A549 treated with AZD9567 at 1 μM for 4 hours (cell line): ENCODE data around the gene RASSF10. TPM values are rescaled to one million over a fixed set of nuclear protein-coding genes. Genes with fewer than 3 reads are reported as not detected.

ENCODE experiments used
- total RNA-seq: library from RNA; stranded (reverse); fragments of 200-300 nt; extraction: Qiagen RNA extraction; gene quantifications from 5 replicates; pipeline ENCODE4 v1.2.3, GENCODE V29; 2022; ENCODE audit not compliant: insufficient read depth

The RASSF10 gene
- 1.6 to 1.7 TPM (median 1.6 TPM) in 5 replicates for total RNA-seq

DNA sequence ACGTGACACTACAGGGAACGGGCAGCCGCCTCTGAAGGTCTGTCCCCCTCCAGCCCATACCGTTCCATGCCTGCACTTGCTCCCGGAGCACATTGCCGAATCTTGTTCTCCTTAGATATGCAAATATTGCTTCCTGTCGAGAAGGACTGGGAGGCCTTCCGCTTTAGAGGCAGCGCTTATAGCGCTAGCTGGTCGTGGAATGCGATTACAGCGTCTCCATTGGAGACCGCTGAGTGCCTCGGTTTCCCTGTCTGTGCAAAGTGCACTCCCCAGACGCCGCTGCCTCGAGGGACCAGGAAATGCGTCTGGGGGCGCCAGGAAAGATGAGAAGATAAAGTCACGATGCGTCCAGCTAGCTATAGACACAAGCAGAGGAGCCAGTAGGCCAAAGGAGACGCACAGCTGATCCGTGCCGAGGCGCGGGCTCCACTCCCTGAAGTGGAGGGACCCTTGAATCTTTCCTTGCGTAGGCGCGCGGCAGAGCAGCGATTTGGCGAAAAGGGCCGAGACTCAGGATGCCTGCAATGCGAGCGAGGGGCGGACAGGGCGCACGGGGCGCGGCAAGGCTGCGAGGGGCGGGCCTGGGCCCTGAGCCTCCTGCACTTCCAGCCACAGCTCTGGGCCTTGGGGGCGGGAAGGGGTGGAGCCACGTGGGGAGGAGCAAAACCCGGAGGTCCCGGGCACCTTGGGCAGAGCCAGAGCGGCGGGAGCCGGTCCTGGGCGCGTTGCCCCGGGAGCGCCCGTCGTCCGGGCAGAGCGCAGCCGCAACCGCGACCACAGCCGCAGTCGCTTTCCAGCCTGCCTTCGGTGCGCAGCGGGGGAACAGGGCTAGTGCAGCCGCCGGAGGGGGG lies at the start of gene RASSF10:
TSS of gene RASSF10 (plus strand) at position 692 of the 851 bp plus-strand sequence. CDS start 261 bp downstream, outside the sequence.

